ENCODE results near the gene IKZF1.

Gene IKZF1

DNA sequence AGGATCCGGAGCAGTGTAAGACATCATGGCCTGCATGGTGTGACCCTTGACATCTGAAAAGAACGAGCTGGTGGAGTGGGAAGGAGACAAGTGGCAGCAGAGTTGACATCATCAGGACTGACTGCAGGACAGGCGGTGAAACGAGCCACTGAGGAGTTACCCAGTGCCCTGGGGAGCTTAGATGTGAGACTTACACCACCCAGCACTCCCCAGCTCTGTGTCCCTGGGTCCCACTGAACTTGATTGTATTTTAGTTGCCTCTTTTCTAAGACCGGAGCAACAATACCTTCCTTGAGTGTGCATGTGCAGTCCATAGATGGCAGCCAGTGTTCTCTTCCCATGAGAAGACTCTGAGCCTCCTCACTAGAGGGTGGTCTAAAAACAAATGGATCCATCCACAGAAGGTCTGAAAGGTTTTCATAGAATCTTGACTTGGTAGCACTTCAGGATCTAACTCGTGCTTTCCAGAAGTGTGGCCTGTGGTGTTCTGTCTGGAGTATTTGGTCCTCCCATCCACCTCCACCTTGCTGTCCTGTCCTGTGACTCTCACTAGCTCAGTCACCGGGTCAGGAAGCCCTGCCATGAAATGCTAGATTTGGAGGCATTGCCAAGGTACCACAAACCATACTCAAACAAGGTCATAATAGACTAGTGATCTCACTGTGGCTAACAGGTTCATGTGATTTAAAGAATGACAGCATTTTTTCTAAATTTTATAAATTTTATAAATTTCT lies 59.0 kb downstream of the IKZF1 start:
- no peak overlapping the region for H3K4me3 ChIP-seq (ENCODE audit: low read length)
- no peak overlapping the region for H3K27ac ChIP-seq (ENCODE audit: low read depth, low read length)
- no peaks in the 10 kb centered on the region for H3K4me1 ChIP-seq (ENCODE audit: control insufficient read depth, low read length)
- no peaks in the 10 kb centered on the region for H3K9me3 ChIP-seq (ENCODE audit: control insufficient read depth, insufficient read depth, low read length)
- no peak overlapping the region for H3K4me2 ChIP-seq (ENCODE audit: low read length)
- peaks cover 98% of the 10 kb centered on the region for H3K36me3 ChIP-seq (ENCODE audit: control insufficient read depth, low read length)
- TF ChIP-seq CTCF (IDR thresholded peaks at IDR 0.05; ENCODE audit: low read depth, low read length, poor library complexity, severe bottlenecking) (no peak), EZH2phosphoT487 (IDR thresholded peaks at IDR 0.05; ENCODE audit: borderline replicate concordance, low read length) (no peak)
- H3K9me2 ChIP-seq (replicated peaks; ENCODE audit: control insufficient read depth, low read length) = no peaks in the 10 kb centered on the region
- H4K20me1 ChIP-seq (ENCODE audit: control insufficient read depth, insufficient read depth, low read depth, low read length) = peaks cover 9% of the 10 kb centered on the region; the same call in 1 of the 2 replicates
- no peaks in the 10 kb centered on the region for H3K27me3 ChIP-seq (ENCODE audit: control insufficient read depth, low read length)
- peaks cover 93% of the 10 kb centered on the region for H3K79me2 ChIP-seq (ENCODE audit: control insufficient read depth, low read length)
- H3F3A ChIP-seq (ENCODE audit: control insufficient read depth, insufficient read depth) = peaks cover 37% of the 10 kb centered on the region

- H3F3A ChIP-seq (ENCODE audit: control insufficient read depth, insufficient read depth) = peaks cover 44% of the 10 kb centered on the region
Measured at GRCh38 chr7:50364645-50365044, 60.1 kb downstream of the IKZF1 start.

GRCh38 chr7:50366311-50366710 lies 61.8 kb downstream of the IKZF1 start:
- Histone ChIP-seq H3K4me2 (ENCODE audit: low read length) (no peak overlapping the region), H3K36me3 (ENCODE audit: control insufficient read depth, low read length) (peaks cover 98% of the 10 kb centered on the region), H3K4me1 (ENCODE audit: control insufficient read depth, low read length) (no peaks in the 10 kb centered on the region), H3F3A (ENCODE audit: control insufficient read depth, insufficient read depth) (peaks cover 43% of the 10 kb centered on the region), H3K79me2 (ENCODE audit: control insufficient read depth, low read length) (peaks cover 90% of the 10 kb centered on the region), H3K9me2 (replicated peaks; ENCODE audit: control insufficient read depth, low read length) (no peaks in the 10 kb centered on the region), H4K20me1 (ENCODE audit: control insufficient read depth, insufficient read depth, low read depth, low read length) (peaks cover 12% of the 10 kb centered on the region), H3K27me3 (ENCODE audit: control insufficient read depth, low read length) (no peaks in the 10 kb centered on the region), H3K9me3 (ENCODE audit: control insufficient read depth, insufficient read depth, low read length) (no peaks in the 10 kb centered on the region), H3K4me3 (ENCODE audit: low read length) (no peak overlapping the region), H3K27ac (ENCODE audit: low read depth, low read length) (no peak overlapping the region)
- TF ChIP-seq CTCF (IDR thresholded peaks at IDR 0.05; ENCODE audit: low read depth, low read length, poor library complexity, severe bottlenecking) = no peak
- no peak for TF ChIP-seq EZH2phosphoT487 (IDR thresholded peaks at IDR 0.05; ENCODE audit: borderline replicate concordance, low read length)

More at GRCh38 chr7:50364645-50365044, 60.1 kb downstream of the IKZF1 start:
- TF ChIP-seq CTCF (IDR thresholded peaks at IDR 0.05; ENCODE audit: low read depth, low read length, poor library complexity, severe bottlenecking) = no peak
- no peak for TF ChIP-seq EZH2phosphoT487 (IDR thresholded peaks at IDR 0.05; ENCODE audit: borderline replicate concordance, low read length)
- Histone ChIP-seq H3K27me3 (ENCODE audit: control insufficient read depth, low read length) (no peaks in the 10 kb centered on the region), H3K27ac (ENCODE audit: low read depth, low read length) (no peak overlapping the region), H3K4me1 (ENCODE audit: control insufficient read depth, low read length) (no peaks in the 10 kb centered on the region), H3K4me2 (ENCODE audit: low read length) (no peak overlapping the region), H3K4me3 (ENCODE audit: low read length) (no peak overlapping the region), H3K36me3 (ENCODE audit: control insufficient read depth, low read length) (peaks cover 98% of the 10 kb centered on the region), H3K9me3 (ENCODE audit: control insufficient read depth, insufficient read depth, low read length) (no peaks in the 10 kb centered on the region), H4K20me1 (ENCODE audit: control insufficient read depth, insufficient read depth, low read depth, low read length) (peaks cover 9% of the 10 kb centered on the region; the same call in 1 of the 2 replicates), H3K79me2 (ENCODE audit: control insufficient read depth, low read length) (peaks cover 90% of the 10 kb centered on the region), H3K9me2 (replicated peaks; ENCODE audit: control insufficient read depth, low read length) (no peaks in the 10 kb centered on the region)
